ENCODE data around the gene MAP2K2.

Gene MAP2K2

DNA sequence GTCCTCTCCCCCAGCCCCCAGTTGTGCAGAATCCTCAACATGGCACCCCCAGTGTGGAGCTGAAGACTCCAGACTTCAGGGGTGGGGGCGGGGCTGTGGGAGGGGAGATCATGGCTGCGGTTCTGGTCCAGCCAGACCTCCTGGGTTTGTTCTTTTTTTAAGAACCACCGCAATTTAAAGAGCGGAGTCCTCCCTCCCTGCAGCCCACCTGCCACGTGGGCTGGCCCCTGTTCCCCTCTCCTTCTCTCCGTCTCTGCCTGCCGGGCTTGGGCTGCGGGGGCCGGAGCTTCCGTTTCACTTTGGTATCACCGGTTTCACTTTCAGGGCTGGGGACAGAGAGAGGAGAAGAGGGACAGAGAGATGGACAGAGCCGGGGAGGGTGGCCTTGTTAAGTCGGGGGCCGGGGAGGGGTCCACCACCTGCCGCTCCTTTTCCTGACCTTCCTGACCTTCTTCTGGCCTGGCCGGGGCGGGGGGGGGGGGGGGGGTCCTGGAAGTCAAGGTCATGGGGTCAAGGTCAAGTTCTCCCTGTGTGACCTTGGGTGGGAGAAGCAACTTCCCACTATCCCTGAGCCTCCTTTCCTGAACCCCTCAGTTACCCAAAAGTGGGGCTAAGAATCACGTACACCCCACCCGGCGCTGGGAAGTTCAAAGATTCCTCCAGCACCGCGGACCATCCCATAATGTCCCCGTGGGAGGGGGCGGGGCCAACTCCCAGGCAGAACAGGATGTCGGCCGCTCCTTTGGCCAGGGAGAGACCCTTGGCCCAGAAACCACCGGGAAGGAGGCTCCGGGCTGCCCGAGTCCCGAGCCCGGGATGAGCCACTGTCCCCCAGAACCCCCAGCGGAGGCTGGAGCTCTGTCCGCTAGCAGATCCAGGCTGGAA lies 45.9 kb downstream of the MAP2K2 start:
- DNase-seq, result peak; percentile 57

DNA sequence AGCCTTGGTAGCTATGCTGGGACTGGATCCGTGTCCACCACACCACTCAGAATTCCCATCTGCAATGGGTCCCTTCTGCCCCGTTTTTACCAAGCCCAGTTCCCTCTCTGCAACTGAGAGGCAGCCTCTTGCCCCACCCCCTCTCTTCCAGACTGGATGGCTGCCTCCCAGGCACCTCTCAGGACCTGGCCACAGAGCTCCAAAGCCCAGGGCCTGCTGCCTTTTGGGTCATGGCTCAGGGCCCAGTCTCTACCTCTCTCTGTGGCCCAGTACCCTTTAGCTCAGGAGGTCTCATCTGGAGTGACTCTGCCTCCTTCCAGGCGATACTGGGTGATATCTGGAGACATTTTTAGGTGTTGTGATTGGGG lies 46.9 kb downstream of the MAP2K2 start:
- DNase-seq, result no peak

DNA sequence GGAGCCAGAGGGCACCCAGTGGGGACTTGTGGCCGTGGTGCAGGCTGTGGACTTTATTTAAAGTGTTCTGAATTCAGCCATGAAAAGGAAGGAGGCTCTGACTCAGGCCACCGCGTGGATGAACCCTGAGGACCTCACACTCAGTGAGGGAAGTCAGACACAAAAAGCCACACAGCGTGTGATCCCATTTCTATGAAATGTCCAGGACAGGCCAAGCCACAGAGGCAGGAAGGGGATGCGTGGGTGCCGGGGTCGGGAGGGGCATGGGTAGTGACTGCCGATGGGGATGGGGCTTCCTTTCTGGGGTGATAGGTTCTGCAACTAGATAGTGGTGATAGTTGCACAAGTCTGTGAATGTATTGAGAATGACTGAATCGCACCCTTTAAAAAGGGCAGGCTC lies 48.5 kb downstream of the MAP2K2 start:
- DNase-seq, result no peak

DNA sequence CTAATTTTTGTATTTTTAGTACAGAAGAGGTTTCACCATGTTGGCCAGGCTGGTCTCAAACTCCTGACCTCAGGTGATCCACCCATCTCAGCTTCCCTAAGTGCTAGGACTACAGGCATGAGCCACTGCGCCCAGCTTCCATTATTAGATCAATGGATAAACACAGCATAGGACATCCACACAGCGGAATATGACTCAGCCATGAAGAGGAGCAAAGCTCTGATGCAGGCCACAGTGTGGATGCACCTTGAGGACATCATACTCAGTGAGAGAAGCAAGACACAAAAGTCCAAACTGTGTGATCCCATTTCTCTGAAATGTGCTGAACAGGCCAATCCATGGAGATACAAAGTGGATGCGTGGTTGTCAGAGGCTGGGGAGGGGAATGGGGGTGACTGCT lies 52.3 kb downstream of the MAP2K2 start:
- no peak for DNase-seq

DNA sequence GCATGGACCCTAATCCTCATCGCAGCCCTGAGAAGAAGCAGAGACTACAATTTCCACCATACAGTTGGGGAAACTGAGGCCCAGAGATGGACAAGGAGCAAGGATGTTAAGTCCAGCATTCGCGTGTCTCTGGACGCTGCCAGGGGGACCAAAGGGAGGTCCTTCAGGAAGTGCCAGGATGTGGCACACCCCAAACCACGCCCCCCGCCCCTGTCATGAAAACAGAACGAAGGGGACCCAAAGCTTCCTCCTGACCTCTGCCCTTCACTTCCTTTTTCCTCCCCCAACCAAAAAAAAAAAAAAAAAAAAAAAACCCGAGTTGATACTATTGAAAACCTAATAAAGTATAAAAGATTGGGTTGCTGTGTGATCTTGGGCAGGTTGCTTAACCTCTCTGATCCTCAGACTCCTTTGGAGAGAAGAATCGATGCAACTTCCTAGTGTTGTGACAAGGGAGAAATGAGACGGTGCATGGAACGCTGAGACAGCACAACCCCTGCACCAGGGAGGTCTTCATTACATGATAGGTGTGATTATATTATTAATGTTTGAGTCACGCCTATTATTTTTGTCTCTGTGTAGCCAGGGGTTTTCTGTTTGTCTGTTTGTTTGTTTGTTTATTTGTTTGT lies 54.5 kb downstream of the MAP2K2 start:
- DNase-seq, result peak; percentile 72

DNA sequence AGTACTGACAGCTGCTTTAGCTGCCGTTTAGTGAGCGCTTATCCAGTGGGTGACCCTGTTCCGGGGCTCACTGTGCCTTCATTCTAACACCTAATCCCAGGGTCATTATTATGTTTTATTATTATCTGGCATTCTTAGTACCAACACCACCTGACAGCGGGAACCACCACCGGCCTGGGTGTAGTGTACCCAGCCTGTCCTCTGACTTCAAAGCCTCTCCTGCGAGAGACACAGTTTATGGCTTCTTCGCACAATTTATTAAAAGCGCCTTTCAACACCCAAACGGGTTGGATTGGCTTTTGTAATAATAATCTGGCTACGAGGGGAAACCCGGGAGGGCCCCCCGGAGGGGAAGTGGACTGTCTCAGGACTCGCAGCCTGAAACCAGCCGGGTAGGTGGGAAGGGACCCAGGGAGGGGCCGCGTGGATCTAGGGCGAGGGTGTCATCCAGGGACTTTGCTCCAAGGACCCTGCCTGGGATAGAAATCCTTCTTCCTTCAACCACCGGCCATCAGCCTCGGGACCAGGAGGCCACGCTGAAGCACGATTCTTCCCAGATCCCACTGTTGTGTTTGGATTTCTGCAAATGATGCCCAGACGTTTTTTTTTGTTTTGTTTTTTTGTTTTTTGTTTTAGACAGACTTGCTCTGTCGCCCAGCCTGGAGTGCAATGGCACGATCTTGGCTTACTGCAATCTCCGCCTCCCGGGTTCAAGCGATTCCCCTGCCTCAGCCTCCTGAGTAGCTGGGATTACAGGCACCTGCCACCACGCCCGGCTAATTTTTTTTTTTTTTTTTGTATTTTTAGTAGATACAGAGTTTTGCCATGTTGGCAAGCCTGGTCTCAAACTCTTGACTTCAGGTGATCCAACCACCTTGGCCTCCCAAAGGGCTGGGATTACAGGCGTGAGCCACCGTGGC lies 55.6 kb downstream of the MAP2K2 start:
- DNase-seq, result peak; percentile 46

DNA sequence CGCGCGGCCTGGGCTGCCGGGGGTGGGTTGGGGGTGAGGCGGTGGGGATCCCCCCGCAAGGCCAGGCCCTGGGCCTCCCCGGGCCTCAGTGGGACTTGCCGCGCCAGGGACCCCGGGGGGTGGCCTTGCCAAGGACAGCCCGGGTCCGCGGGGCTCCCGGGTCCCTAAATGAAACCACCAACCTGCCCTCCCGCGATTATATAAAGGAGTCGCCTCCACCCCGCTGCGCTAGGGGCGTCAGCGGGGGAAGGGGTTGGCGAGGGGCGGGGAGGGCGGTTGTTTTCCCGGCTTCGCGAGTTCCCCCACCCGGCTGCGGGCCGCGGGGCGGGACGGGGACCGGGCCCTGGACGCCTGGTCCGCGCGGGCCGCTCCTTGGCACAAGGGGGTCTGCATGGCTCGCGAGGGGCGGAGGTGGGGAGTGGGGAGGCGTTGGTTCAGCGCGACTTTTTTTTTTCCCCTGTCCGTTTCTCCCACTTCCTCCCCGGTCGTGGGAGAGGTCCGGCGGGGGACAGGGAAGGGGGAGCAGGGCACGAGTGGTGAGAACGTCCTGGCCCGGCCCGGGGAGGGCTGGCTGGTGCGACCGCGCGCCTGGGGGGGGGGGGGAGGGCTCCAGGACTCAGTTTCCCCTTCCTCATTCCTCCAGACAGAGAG lies 56.4 kb downstream of the MAP2K2 start:
- no peak for DNase-seq

DNA sequence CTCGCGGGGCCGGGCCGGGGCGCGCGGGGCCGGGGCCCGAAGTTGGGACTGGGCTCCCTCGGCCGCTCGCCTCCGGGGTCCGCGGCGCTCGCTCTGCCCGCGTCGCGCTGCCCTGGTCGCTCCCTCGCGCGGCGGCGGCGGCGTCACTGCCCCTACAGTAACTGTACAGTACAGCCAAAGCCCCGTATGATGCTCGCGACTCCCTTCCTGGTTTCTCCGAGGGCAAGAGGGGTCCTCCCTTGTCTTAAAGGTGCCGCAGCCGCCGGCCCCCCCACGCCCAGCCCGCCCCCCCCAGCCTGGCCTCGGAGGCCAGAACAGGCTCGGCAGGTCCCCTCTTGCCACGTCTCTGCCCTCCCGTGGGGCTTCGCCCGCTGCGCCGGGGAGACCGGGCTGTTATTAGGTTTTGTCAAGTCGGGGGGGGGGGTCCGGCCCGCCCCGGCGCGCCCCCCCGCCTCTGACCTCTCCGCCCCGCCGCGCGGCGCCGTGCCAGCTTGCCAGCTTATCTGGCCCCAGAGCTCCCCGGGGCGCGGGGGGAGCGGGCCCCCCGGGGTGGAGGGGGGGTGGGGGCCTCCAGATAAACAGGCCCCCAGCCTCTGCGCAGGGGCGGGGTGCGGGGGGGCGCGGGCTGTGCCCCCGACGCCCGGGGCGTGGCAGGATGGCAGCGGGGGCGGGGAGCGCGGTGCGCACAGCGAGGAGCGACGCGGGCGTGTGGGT lies 57.1 kb downstream of the MAP2K2 start, which contains the start of gene ZBTB7A:
ZBTB7A (minus strand) TSS at position 218 of the 714 bp plus-strand sequence. CDS start 11,667 bp downstream, outside the sequence.
- peak; percentile 86 for DNase-seq

DNA sequence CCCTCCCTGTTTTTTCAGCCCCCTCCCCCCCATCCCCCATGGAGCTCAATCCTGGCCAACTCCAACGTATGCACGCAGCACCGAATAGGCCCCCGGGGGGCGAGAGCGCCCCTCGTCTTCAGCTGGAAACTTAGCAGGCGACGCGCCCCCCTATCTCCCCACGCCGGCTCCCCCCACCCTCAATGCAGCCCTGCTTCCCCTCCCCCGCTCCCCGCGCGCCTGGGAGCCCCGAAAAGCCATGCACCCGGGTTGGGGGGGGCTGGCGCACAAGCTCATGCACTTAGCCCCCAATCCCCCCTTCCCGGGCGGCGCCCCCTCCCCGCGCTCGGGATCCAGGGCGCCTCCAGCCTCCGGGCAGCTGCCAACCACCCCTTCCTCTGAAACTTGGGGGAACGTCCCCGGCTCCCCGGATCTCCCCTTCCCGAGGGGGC lies 57.7 kb downstream of the MAP2K2 start:
- DNase-seq, result no peak

DNA sequence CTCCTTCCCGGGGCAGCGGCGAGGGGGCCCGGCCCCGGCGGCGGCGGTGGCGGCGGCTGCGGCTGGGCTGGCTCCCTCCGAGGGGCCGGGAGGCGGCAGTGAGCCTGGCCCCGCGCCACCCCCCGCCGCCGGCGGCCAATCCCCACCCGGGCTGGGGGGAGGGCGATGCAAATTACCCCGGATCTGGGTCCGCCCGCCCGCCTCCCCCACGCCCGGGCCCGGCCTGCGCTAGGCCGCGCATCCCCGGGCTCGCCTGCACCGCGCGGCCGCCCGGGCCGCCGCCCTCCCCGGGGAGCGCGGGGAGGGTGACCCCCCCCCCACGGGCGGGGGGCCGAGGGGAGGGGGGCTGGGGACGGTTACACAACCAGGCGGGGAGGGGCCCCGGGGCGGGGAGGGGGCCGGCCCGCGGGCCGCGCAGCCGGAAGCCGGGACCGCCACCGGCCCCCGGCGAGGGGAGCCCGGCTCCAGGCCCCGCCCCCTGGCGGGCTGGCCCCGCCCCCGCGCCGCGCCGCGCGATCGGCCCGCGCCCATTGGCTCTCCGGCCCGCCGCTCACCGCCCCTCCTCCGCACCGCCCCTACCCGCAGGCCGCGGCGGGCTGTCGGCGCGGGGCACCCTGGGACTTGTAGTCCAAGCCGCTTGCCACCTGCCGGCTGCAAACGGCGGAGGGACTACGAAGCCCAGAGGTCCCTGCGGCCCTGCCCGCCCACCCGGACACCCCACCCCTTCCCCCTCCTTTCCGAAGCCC lies 58.3 kb downstream of the MAP2K2 start:
- peak; percentile 98 for DNase-seq

DNA sequence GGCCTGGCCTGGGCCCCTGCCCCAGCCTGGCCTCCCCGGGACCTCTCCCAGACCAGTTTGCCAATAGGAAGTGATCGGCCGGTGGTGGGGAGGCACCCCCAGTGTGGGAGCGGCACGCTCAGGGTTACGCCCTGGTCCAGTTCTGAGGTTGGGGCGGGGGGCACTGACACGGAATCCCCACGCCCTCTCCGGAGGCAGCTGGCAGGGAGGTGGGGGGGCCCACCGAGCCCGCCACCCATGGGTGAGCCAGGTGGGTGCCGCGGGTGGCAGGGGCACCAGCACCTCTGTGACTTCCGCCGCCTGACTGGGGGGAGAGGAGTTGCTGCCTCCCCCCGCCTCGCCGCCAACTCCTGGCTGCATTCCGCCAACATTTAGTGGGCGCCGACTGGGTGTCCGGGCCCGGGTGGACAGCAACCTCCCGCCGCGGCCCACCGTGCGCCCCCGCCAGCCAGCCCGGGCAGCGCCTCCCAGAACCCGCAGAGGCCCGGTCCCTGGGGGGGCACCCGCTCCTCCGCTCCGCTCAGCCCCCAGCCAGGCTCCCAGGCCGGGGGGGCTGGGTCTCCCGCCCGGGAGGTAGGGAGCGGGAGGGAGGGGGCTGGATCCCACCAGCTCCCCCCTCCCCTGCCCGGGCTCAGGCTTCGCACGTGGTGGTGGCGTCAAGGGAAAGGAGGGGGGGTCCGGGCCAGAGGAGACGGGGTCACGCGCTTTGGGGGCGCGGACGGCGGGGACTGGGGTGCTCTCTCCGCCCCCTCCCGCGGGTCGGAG lies 59.2 kb downstream of the MAP2K2 start:
- peak; percentile 63 for DNase-seq

DNA sequence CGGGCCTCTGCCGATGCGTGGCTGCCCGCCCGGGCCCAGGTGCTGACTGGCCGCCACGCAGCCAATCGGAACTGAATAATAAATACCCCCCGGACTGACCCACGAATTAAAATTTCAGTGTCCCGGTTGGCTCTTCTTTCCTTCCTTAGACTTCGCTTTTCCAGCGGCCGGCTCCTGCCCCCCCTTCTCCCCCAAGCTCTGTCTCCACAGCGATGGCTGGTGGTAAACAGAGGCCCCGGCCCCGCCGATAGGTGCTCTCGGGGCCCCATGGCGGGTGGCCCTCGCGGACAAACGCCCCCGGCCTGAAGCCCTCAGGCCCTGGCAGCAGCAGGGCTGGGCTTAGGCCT lies 59.8 kb downstream of the MAP2K2 start:
- DNase-seq, result no peak

DNA sequence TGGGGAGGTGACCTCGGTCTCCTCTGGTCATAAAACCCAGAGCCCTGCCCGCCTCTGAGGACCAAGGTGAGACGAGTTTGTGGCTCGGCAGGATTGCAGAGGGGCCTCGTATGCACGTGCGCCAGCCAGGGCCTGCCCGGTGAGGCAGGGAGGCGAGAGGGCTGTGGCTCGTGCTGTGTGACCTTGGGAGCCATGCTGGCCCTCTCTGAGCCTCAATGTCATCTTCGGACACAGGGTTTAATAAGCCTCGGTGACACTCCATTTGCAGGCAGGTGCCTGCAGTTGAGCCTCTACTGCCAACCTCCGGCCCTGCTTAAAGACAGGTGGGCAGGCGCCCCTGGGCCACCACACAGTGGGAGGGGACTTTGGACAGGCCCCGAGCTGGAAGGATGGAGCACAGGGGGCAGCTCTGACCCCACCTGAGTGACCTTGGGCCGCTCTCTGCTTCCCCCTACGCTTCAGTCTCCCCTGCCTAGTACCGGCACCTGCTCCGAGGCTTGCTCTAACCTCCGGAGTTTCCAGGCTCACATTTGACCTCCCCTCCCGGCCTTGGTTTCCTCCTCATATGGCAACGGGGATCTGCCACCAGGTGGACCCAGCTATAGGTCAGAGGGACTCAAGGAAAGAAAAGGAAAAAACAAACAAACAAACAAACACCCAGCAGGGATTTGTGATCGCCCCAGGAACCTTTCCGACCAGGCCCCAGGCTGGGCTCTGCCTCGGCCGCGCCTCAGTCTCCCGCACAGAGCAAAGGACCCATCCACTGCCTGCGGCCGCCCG lies 60.4 kb downstream of the MAP2K2 start:
- no peak for DNase-seq

DNA sequence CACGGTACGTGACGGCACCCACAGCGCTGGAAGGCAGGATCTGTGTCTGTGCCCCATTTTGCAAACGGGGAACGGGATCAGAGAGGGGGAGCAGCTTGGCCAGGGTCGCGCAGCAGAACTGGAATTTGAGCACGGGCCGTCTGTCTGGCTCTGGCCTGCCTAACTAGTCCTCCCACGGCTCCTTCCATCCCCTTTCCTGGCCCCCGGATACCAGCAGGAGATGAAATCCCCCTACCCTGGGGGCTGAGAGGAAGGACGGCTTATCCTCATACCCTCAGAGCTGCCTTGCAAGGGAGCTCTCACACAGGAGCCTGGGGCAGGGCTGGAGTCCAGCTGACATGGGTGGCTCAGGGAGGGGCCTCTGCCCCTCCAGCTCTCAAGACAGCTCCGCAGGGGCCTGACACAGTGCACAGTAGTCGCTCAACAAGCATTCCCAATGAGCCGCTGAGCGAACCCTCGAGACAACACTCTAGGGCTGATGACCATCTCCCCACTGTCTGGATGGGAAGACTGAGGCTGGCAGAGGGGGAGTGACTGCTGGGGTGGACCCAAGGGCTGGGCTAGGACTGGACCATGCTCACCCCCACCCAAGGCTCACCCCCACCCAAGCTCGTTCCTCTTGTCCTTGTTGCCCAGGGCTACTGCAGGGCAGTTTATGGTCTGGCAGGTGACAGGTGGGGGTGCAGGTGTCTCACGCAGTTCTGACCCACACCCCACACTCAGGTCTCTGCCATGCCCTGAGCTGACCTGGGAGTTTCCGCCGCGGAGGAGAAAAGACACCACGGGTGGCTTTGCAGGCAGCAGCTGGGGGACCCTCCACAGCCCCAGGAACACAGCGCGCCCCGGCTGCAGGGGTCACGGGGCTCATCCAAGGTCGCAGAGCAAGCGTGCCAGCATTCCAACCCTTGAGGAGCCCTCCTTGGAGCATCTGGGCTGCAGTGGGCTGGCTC lies 61.2 kb downstream of the MAP2K2 start:
- DNase-seq, result no peak

DNA sequence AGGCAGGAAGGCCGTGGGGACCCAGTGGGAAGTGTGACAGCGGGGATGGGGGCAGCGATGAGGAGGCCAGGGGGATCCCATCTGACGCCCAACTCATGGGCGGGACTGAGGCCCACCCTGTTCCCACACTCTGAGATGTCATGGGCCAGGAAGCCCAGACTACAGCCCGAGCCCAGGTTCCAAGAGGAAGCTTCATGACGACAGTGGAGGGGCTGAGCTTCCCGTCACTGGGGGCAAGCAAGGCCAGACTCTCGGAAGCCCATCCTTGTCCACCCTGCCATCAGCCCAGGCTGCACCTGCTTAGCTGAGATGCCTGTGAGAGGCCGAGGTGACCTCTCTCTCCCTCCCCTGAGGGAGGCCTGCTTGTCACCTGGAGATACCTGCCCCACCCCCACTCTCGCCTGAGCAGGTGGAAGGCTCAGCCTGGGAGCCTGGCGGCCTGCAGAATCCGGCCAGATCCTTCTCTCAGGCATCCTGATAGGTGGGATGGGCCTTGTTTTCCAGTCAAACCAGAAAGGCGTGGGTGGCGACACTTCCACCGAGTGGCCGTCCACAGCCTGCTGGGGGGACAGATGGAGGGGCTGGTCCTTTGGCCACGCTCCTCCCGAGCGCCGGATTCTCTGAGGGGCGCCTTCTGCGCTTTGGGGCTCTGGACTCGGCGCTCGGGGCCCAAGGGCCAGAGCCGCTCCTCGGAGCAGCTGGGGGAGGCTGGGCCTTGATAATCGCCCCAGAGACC lies 62.1 kb downstream of the MAP2K2 start:
- DNase-seq, result no peak

DNA sequence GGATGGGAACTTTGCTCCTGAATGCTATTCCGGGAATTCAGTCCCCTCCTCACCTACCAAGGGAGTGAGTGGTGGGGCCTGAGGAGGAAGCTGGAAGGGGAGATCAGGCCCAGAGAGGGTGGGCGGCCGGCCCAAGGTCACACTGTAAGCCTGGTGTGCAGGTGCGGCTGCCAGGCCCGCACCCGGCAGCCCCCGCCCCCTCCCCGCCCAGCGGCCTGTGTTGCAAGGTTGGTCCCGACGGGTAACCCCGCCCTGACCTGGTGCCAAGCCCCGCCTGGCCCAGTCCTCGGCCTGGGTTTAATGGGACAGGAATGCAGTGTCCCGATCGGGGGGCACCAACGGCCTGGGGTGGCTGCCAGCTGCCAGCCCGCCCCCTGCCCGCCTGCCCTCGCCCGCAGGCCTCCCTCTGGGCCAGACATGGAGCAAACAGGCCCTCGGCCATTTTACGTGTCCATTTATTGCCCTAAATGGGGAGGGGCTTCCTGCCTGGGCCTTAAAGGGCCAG lies 62.7 kb downstream of the MAP2K2 start:
- DNase-seq, result peak; percentile 45

DNA sequence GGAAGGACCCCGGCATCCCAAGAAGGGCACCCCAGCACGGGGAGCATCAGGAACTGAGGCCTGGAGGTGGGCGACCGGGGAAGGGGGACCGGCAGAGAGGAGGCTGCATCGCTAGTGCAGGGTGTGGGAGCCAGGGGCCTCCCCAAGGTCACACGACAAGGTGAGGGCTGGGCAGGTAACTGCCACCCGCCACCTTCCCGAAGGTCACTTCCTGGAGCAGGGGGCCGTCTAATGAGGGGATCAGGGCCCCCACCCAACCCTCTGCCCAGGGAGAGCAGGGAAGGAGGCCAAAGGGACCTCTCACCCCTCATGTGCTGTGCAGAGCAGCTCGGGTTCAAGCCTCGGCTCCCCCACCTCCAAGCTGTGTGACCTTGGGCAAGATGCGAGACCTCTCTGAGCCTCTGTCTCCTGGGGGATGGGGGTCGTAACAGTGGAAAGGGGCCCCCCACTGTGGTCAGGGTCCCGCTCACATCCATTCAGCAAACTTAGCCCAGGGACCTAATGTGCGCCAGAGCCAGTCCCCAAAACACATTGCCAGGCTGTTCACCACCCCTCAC lies 63.2 kb downstream of the MAP2K2 start:
- no peak for DNase-seq

All from CD4-positive, alpha-beta T cell treated with Interleukin-21 for 1 hour (primary cell).